Activated effector memory CD4-positive, alpha-beta T cell treated with anti-CD3 and anti-CD28 coated beads, Interleukin-2, amount 50 U/mL, for 16 hours (primary cell): ENCODE data around the gene NTRK2.
"Not testable (repeated sequence)": the region's sequence is repeated elsewhere in the genome, so short reads cannot be mapped to it uniquely, and the experiment has no call there.

Experiments
- DNase-seq: peaks from one replicate; pipeline ENCODE4 v3.0.0-alpha.2; 2020

NTRK2 gene

DNA sequence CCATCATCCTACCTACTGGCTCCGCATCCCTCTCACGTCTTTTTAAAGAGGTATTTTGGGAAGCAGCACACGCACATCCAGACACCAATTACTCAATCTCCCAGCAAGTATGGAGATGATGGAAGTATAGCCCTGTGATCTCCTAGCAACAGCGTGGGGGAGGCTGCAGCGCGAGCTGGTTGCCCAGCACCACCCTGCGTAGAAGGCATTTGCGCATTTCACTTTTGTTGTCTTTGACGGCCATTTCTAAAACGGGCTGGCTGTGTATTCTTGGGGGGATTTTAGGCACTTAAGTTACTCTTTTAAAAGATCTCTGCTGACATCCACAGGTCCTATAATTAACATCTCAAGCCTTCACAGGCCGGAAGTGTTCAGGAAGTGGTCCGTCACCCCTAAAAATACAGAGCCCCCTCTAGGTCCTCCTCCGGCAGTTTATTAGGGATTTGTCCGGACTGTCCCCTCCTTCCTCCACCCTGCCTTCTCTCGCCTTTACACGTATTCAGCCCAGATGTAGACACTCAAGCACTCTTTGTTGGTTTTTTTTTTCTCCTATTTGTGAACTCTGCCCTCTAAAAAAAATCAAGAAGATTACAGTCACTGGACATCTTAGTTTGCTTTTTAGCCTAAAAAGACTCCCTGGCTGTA is 371.4 kb downstream of the NTRK2 start:
- no peak for DNase-seq

DNA sequence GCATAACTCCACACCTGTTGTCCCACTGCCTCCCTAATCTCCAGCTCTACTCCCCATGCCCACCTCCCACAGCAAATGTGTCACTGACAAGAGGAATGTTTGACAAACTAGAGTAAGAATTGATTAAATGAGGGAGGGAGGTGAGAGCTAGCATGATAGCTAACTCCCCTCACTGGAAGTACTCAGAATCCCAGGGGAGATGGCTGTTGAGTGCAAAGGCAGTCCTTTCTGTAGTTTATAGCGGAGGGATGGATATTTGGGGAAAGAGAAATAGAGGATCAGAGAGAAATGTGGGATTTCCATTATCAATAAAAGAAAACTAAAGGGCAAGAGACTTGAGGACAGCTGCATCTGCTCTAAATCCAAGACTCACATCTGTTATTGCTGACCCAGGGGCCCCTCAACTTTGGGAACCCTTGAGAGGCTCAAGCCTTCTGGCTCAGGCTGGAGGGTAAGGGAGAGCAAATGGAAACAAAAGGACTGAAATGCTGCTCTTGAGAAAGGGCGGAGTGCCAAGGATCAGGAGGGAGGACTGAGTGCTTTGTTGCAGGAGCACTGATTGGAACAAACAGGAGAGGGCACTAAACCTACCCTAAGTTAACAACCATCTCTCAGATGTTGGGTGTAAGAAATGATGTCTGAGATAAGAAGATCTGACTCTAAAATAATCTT is 372.1 kb downstream of the NTRK2 start:
- no peak for DNase-seq

DNA sequence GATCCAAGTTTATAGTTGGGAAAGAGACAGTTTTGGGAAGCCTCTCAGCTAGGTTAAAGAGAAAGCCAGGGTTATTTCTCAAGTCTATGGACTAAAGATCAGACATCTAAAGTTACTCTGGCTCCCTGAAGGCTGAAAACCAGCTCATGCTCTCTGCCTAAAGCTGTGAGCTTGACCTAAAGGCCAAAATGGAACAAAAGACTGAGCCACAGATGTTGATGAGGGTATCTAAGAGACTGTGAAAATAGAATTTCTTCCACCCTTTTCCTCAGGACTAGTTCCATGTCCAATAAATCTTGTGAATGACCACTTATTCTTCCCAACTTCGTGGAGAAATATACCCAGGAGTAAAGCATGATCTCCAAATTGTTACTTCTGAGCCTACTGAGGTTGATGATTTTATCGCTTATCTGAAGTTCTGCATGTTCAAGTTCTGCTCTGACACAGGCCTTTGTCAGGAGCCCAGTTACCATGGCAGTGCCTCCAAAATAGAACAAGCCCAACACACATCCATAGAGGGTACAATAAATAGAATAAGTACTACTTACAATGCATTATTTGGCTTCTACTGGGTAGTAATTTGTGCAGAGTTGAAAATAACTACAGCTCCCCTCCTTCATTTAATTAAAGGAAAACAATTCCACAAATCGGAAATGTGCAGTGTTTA is 373.6 kb downstream of the NTRK2 start:
- no peak for DNase-seq

GRCh38 chr9:85045271-85045670 is 375.7 kb downstream of the NTRK2 start:
- DNase-seq = no peak

GRCh38 chr9:85046475-85046874 is 376.9 kb downstream of the NTRK2 start:
- no peak for DNase-seq

GRCh38 chr9:85053206-85053786 is 383.8 kb downstream of the NTRK2 start:
- DNase-seq = no peak

DNA sequence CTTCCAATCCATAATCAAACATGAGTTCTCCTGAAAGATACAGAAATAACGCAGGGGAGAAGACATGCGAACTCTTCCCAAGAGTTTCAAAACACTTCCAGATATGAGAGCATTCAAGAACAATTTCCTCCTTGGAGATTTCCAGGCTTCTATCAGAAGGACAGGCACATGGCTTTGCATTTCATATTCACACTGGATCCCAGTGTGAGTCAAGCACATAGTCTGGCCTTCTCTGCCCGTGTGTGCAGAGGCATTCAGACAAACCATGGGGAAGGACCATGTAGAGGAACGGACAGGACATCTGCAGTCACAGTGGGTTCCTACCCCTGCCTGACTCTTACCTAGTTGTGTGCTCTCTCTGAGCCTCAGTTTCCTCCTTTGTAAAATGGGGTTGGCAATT is 384.5 kb downstream of the NTRK2 start:
- no peak for DNase-seq

DNA sequence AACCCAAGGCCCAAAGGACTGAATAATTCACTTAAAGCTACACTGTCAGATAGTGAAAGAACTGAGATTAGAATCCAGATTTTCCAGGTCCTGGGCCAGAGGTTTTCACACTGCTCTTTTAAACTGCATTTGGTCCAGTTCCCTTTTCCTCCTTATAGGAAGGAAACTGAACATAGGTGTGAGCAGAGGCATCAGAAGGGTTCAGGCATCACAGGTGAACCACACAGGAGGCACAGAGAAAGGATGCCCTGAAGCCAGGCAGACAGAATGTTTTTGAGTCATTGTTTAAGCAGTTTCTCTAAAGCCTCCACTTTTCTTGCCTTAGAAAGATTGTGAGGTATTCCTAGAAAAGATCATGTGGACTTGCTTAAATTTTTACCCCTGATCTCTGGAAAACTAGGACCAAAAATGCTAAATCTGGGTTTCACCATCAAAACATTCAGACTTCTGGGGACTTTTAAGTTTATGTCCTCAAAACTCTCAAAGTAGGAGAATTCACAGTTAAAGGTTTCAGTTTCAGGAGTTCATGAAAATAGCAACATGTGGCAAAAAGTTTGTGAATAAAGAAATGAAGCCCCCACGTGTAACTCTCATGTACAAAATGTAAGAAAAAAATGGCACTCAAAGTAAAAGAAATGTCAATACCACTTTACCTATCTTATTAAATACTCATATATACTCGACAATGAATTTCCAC is 386.1 kb downstream of the NTRK2 start:
- no peak for DNase-seq

DNA sequence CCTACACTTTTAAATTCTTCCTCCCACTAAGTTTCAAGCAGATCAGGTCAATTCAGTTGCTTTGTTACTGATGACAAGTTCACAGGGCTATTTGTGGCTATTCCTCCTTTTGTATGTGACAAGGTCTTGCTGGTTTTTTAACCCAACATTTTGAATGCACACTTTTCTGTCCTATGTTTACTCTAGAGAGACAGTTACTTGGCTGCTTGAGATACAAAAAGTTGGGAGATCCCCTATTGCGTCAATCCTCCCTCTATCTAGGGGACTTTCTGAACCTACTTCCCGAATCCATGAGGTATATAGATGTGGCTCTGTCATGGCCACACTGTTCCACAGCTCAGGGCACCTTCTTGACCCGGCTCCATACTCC is 386.7 kb downstream of the NTRK2 start:
- DNase-seq = no peak

DNA sequence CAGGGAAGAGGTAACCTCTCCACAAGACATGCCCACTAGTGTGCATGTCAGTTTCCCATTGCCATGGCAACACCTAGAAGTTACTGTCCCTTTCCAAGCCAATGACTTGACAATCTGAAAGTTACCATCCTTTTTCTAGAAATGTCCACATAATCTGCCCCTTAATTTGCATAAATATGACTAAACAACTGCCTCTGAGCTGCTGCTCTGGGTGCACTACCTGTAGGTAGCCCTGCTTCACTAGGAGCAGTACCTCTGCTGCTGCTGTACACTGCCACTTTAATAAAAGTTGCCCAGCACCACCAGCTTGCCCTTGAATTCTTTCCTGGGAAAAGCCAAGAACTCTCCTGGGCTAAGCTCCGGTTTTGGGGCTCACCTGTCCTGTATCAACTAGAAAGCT is 392.4 kb downstream of the NTRK2 start:
- no peak for DNase-seq

GRCh38 chr9:85062385-85063022 is 393.0 kb downstream of the NTRK2 start:
- DNase-seq = no peak

GRCh38 chr9:85064811-85065371 is 395.4 kb downstream of the NTRK2 start:
- no peak for DNase-seq

DNA sequence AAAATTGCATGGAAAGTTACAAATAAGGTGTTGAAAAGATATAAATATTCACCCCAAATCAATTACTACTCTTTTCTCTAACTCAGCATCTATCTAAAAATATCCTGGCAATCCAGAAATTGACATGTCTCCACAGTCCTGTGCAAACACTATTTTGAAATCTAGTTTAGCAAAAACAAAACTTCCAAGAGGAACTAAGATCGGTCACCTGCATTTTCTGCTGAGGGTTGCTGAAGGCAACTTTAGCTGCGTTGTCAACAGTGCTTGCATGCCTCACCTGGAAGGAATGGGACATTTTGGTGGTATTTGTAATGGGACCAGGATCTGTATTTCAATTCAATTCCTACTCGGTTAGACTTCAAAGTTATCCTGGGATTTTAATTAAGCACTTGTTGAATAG is 398.3 kb downstream of the NTRK2 start:
- DNase-seq = no peak

DNA sequence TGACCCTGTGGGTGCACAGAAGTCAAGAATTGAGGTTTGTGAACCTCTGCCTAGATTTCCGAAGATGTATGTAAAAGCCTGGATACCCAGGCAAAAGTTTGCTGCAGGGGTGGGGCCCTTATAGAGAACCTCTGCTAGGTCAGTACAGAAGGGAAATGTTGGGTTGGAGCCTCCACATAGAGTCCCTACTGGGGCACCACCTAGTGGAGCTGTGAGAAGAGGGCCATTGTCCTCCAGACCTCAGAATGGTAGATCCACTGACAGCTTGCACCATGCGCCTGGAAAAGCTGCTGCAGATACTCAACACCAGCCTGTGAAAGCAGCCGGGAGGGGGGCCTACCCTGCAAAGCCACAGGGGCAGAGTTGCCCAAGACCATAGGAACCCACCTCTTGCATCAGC is 399.9 kb downstream of the NTRK2 start:
- not testable (repeated sequence) for DNase-seq
